ENCODE measurements around the gene IFI27L2. TPM values are rescaled to one million over a fixed set of nuclear protein-coding genes. Genes with fewer than 3 reads are reported as not detected.

Gene IFI27L2
- total and polyA plus RNA-seq, 2 experiments from 2014 or later, result 23.4 to 38.5 TPM

GRCh38 chr14:94123868-94124267 is 5.5 kb downstream of the IFI27L2 start:
- no peaks in the 10 kb centered on the region for H3K36me3 ChIP-seq (ENCODE audit: insufficient read depth)
- peaks cover 4% of the 10 kb centered on the region; the same call in 1 of the 2 replicates for H3K9me2 ChIP-seq (ENCODE audit: insufficient read depth)
- H3K27me3 Mint-ChIP-seq (ENCODE audit: insufficient read depth, low read depth, poor library complexity), result peaks cover 8% of the 10 kb centered on the region
- DNase-seq (ENCODE audit: low spot score) (no peak), ATAC-seq (no peak)
- no peaks in the 10 kb centered on the region; the same call in 2 of the 3 replicates for H3K36me3 Mint-ChIP-seq (ENCODE audit: low read depth)
- 0 out of 2 replicates have a peak, but pooled peaks cover 6% of the 10 kb centered on the region for H3K4me1 ChIP-seq (ENCODE audit: insufficient read depth)
- no peaks in the 10 kb centered on the region for H3K27me3 ChIP-seq (ENCODE audit: insufficient read depth)
- no peak overlapping the region for H2AFZ ChIP-seq
- no peak overlapping the region for H3K4me3 Mint-ChIP-seq
- H3K4me1 Mint-ChIP-seq, result peaks cover 5% of the 10 kb centered on the region
- no peak overlapping the region for H3K4me3 ChIP-seq
- no peak overlapping the region for H3K4me2 ChIP-seq
- no peak for TF ChIP-seq STAT1 (IDR thresholded peaks at IDR 0.05; ENCODE audit: unreplicated experiment)
- TF ChIP-seq POLR2AphosphoS5 (IDR thresholded peaks at IDR 0.05; ENCODE audit: low read depth), result no peak
- no peak for TF ChIP-seq EZH2phosphoT487 (IDR thresholded peaks at IDR 0.05; ENCODE audit: unreplicated experiment)
- no peaks in the 10 kb centered on the region for H3F3A ChIP-seq (replicated peaks; ENCODE audit: low read depth)
- no peak overlapping the region for H3K27ac ChIP-seq (ENCODE audit: low read depth)
- peaks cover 17% of the 10 kb centered on the region; the same call in 2 of the 3 replicates for H3K9me3 Mint-ChIP-seq
- H3K27ac Mint-ChIP-seq, result no peak overlapping the region
- no peaks in the 10 kb centered on the region for H4K20me1 ChIP-seq (replicated peaks; ENCODE audit: insufficient read depth)
- no peaks in the 10 kb centered on the region for H3K79me2 ChIP-seq (replicated peaks; ENCODE audit: insufficient read depth)

GRCh38 chr14:94123296-94123695 is 6.1 kb downstream of the IFI27L2 start:
- no peak overlapping the region for H3K27ac ChIP-seq (ENCODE audit: low read depth)
- H4K20me1 ChIP-seq (replicated peaks; ENCODE audit: insufficient read depth), result no peaks in the 10 kb centered on the region
- no peak overlapping the region for H3K27ac Mint-ChIP-seq
- no peaks in the 10 kb centered on the region for H3K27me3 ChIP-seq (ENCODE audit: insufficient read depth)
- no peaks in the 10 kb centered on the region for H3K79me2 ChIP-seq (replicated peaks; ENCODE audit: insufficient read depth)
- 0 out of 2 replicates have a peak, but pooled peaks cover under 1% of the 10 kb centered on the region for H3K4me1 ChIP-seq (ENCODE audit: insufficient read depth)
- H3K9me2 ChIP-seq (ENCODE audit: insufficient read depth), result peaks cover 4% of the 10 kb centered on the region; the same call in 1 of the 2 replicates
- DNase-seq (ENCODE audit: low spot score) (no peak), ATAC-seq (no peak)
- no peak overlapping the region for H3K4me3 Mint-ChIP-seq
- no peaks in the 10 kb centered on the region for H3F3A ChIP-seq (replicated peaks; ENCODE audit: low read depth)
- H3K4me2 ChIP-seq, result no peak overlapping the region
- peaks cover 17% of the 10 kb centered on the region; the same call in 2 of the 3 replicates for H3K9me3 Mint-ChIP-seq
- no peaks in the 10 kb centered on the region; the same call in 2 of the 3 replicates for H3K36me3 Mint-ChIP-seq (ENCODE audit: low read depth)
- H3K4me3 ChIP-seq, result no peak overlapping the region
- no peak overlapping the region for H2AFZ ChIP-seq
- no peaks in the 10 kb centered on the region for H3K36me3 ChIP-seq (ENCODE audit: insufficient read depth)
- H3K4me1 Mint-ChIP-seq, result no peaks in the 10 kb centered on the region; the same call in 2 of the 3 replicates
- H3K27me3 Mint-ChIP-seq (ENCODE audit: insufficient read depth, low read depth, poor library complexity), result peaks cover 3% of the 10 kb centered on the region
- TF ChIP-seq STAT1 (IDR thresholded peaks at IDR 0.05; ENCODE audit: unreplicated experiment), result no peak
- TF ChIP-seq CREB1 (CRISPR knock-in tag; IDR thresholded peaks at IDR 0.05; ENCODE audit: low read depth), result no peak
- TF ChIP-seq CTCF (conservative IDR thresholded peaks at IDR 0.05; ENCODE audit: low read depth in 2 of 2), result no peak
- no peak for TF ChIP-seq ETS1 (IDR thresholded peaks at IDR 0.05)
- TF ChIP-seq JUNB (IDR thresholded peaks at IDR 0.05; ENCODE audit: unreplicated experiment), result no peak
- no peak for TF ChIP-seq EZH2 (IDR thresholded peaks at IDR 0.05; ENCODE audit: low read depth, unreplicated experiment)
- TF ChIP-seq, protein P1, sequence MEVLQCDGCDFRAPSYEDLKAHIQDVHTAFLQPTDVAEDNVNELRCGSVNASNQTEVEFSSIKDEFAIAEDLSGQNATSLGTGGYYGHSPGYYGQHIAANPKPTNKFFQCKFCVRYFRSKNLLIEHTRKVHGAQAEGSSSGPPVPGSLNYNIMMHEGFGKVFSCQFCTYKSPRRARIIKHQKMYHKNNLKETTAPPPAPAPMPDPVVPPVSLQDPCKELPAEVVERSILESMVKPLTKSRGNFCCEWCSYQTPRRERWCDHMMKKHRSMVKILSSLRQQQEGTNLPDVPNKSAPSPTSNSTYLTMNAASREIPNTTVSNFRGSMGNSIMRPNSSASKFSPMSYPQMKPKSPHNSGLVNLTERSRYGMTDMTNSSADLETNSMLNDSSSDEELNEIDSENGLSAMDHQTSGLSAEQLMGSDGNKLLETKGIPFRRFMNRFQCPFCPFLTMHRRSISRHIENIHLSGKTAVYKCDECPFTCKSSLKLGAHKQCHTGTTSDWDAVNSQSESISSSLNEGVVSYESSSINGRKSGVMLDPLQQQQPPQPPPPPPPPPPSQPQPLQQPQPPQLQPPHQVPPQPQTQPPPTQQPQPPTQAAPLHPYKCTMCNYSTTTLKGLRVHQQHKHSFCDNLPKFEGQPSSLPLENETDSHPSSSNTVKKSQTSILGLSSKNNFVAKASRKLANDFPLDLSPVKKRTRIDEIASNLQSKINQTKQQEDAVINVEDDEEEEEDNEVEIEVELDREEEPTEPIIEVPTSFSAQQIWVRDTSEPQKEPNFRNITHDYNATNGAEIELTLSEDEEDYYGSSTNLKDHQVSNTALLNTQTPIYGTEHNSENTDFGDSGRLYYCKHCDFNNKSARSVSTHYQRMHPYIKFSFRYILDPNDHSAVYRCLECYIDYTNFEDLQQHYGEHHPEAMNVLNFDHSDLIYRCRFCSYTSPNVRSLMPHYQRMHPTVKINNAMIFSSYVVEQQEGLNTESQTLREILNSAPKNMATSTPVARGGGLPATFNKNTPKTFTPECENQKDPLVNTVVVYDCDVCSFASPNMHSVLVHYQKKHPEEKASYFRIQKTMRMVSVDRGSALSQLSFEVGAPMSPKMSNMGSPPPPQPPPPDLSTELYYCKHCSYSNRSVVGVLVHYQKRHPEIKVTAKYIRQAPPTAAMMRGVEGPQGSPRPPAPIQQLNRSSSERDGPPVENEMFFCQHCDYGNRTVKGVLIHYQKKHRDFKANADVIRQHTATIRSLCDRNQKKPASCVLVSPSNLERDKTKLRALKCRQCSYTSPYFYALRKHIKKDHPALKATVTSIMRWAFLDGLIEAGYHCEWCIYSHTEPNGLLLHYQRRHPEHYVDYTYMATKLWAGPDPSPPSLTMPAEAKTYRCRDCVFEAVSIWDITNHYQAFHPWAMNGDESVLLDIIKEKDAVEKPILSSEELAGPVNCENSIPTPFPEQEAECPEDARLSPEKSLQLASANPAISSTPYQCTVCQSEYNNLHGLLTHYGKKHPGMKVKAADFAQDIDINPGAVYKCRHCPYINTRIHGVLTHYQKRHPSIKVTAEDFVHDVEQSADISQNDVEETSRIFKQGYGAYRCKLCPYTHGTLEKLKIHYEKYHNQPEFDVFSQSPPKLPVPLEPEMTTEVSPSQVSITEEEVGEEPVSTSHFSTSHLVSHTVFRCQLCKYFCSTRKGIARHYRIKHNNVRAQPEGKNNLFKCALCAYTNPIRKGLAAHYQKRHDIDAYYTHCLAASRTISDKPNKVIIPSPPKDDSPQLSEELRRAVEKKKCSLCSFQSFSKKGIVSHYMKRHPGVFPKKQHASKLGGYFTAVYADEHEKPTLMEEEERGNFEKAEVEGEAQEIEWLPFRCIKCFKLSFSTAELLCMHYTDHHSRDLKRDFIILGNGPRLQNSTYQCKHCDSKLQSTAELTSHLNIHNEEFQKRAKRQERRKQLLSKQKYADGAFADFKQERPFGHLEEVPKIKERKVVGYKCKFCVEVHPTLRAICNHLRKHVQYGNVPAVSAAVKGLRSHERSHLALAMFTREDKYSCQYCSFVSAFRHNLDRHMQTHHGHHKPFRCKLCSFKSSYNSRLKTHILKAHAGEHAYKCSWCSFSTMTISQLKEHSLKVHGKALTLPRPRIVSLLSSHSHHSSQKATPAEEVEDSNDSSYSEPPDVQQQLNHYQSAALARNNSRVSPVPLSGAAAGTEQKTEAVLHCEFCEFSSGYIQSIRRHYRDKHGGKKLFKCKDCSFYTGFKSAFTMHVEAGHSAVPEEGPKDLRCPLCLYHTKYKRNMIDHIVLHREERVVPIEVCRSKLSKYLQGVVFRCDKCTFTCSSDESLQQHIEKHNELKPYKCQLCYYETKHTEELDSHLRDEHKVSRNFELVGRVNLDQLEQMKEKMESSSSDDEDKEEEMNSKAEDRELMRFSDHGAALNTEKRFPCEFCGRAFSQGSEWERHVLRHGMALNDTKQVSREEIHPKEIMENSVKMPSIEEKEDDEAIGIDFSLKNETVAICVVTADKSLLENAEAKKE (CRISPR knock-in tag; IDR thresholded peaks at IDR 0.05), result no peak
